Osteoblast (primary cell): ENCODE measurements around the gene DCLRE1A. TPM values are rescaled to one million over a fixed set of nuclear protein-coding genes. Genes with fewer than 3 reads are reported as not detected.
"Not testable (repeated sequence)": the region's sequence is repeated elsewhere in the genome, so short reads cannot be mapped to it uniquely, and the experiment has no call there.

Source experiments
- DNase-seq: peaks from one replicate; pipeline ENCODE4 v3.0.0; 2011; ENCODE audit warnings: low spot score, mixed read lengths; ENCODE audit not compliant: insufficient read length; ENCODE audit errors: missing footprints
- H2AFZ ChIP-seq: 2 replicates; pipeline ENCODE4 v1.6.0; 2011; ENCODE audit warnings: mild to moderate bottlenecking, low read length
- H3K27ac ChIP-seq: 2 replicates; pipeline ENCODE4 v1.5.1; 2011; ENCODE audit warnings: mild to moderate bottlenecking, low read depth, low read length, moderate library complexity
- H3K27me3 ChIP-seq: 2 replicates; pipeline ENCODE4 v1.6.0; 2012; ENCODE audit warnings: mild to moderate bottlenecking, control low read depth, inconsistent platforms, low read length, moderate library complexity; ENCODE audit not compliant: insufficient read depth
- H3K36me3 ChIP-seq: 2 replicates; pipeline ENCODE4 v1.5.1; 2011; ENCODE audit warnings: mild to moderate bottlenecking, low read length, control low read depth, moderate library complexity; ENCODE audit not compliant: insufficient read depth
- H3K4me1 ChIP-seq: 2 replicates; pipeline ENCODE4 v1.5.1; 2011; ENCODE audit warnings: mild to moderate bottlenecking, low read length, control low read depth, moderate library complexity; ENCODE audit not compliant: insufficient read depth
- H3K4me2 ChIP-seq: 2 replicates; pipeline ENCODE4 v1.6.0; 2011; ENCODE audit warnings: mild to moderate bottlenecking, low read length; ENCODE audit not compliant: insufficient read depth
- H3K4me3 ChIP-seq: fragments of 200-600 bp; sonication (generic); 3 replicates; pipeline ENCODE4 v1.5.1; 2012; ENCODE audit warnings: mild to moderate bottlenecking, low read length, inconsistent platforms; ENCODE audit not compliant: insufficient read depth
- H3K79me2 ChIP-seq: 2 replicates; pipeline ENCODE4 v1.6.0; 2012; ENCODE audit warnings: mild to moderate bottlenecking, low read length, control low read depth, inconsistent platforms; ENCODE audit not compliant: insufficient read depth
- H3K9me3 ChIP-seq: 2 replicates; pipeline ENCODE4 v1.5.1; 2011; ENCODE audit warnings: low read depth, low read length, control low read depth
- H4K20me1 ChIP-seq: 2 replicates; pipeline ENCODE4 v1.6.0; 2012; ENCODE audit warnings: mild to moderate bottlenecking, low read length, control low read depth; ENCODE audit not compliant: insufficient read depth
- total RNA-seq: library from RNA; depleted of rRNA; stranded (reverse); fragments of >200 nt; gene quantifications from 2 replicates; pipeline ENCODE4 v1.2.3, GENCODE V29; 2012
- TF ChIP-seq, protein P1 (sequence below): IDR thresholded peaks from 2 replicates; pipeline ENCODE4 v1.5.1; 2011; ENCODE audit warnings: mild to moderate bottlenecking, low read depth, low read length, moderate library complexity; ENCODE audit errors: extremely low read depth

DCLRE1A gene
- total RNA-seq, 1 donor, result 5.1 TPM

DNA sequence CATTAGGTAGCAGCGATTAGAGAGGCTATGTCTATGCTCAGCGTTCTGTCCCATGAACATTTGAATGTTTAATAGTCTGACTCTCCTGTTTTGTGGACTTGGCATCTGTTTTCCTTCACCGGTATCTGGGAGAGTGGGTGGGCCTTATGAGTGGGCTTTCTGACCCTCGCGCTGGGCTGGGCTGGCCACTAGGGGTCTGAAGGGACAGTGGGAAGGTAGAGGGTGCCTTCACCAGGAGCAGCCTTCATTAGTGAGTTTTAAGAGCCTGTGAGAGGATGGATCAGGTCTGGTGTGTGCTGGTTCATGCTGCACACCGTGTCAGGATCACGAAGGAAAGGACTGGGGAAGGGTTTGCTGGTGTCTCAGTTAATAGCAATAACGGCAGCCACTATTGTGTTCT, 33.4 kb downstream of the DCLRE1A start:
- no peaks in the 10 kb centered on the region for H3K27me3 ChIP-seq
- H4K20me1 ChIP-seq, result no peaks in the 10 kb centered on the region
- TF ChIP-seq, protein P1, sequence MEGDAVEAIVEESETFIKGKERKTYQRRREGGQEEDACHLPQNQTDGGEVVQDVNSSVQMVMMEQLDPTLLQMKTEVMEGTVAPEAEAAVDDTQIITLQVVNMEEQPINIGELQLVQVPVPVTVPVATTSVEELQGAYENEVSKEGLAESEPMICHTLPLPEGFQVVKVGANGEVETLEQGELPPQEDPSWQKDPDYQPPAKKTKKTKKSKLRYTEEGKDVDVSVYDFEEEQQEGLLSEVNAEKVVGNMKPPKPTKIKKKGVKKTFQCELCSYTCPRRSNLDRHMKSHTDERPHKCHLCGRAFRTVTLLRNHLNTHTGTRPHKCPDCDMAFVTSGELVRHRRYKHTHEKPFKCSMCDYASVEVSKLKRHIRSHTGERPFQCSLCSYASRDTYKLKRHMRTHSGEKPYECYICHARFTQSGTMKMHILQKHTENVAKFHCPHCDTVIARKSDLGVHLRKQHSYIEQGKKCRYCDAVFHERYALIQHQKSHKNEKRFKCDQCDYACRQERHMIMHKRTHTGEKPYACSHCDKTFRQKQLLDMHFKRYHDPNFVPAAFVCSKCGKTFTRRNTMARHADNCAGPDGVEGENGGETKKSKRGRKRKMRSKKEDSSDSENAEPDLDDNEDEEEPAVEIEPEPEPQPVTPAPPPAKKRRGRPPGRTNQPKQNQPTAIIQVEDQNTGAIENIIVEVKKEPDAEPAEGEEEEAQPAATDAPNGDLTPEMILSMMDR, result no peak
- no peaks in the 10 kb centered on the region for H3K79me2 ChIP-seq
- no peaks in the 10 kb centered on the region for H3K36me3 ChIP-seq
- no peak overlapping the region for H2AFZ ChIP-seq
- no peaks in the 10 kb centered on the region for H3K4me1 ChIP-seq
- no peak overlapping the region for H3K4me2 ChIP-seq
- H3K4me3 ChIP-seq, result no peak overlapping the region
- no peak overlapping the region for H3K27ac ChIP-seq
- H3K9me3 ChIP-seq, result no peaks in the 10 kb centered on the region
- no peak for DNase-seq

DNA sequence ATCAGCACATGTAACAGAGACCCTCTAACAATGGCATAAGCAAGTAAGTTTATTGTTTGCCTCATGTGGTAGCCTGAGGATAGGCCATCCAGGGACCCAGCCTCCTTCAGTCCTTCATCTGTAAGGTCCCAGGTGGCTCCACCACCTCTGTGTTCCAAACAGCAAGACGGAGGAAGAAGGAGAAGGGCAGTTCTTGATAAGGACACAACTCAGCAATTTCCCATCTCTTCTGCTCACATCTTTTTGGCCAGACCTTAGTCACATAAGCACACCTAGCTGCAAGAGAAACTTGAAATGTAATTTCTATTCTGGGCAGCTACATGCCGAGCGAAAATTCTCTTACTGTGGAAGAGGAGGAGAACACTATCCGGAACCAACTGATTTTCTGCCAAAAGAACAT, 33.9 kb downstream of the DCLRE1A start:
- H3K27ac ChIP-seq, result no peak overlapping the region
- H3K4me2 ChIP-seq, result no peak overlapping the region
- TF ChIP-seq, protein P1, result no peak
- no peaks in the 10 kb centered on the region for H3K4me1 ChIP-seq
- H3K4me3 ChIP-seq, result no peak overlapping the region
- DNase-seq, result no peak
- H3K27me3 ChIP-seq, result no peaks in the 10 kb centered on the region
- no peaks in the 10 kb centered on the region for H3K36me3 ChIP-seq
- no peaks in the 10 kb centered on the region for H4K20me1 ChIP-seq
- H3K9me3 ChIP-seq, result no peaks in the 10 kb centered on the region
- H3K79me2 ChIP-seq, result no peaks in the 10 kb centered on the region
- no peak overlapping the region for H2AFZ ChIP-seq

DNA sequence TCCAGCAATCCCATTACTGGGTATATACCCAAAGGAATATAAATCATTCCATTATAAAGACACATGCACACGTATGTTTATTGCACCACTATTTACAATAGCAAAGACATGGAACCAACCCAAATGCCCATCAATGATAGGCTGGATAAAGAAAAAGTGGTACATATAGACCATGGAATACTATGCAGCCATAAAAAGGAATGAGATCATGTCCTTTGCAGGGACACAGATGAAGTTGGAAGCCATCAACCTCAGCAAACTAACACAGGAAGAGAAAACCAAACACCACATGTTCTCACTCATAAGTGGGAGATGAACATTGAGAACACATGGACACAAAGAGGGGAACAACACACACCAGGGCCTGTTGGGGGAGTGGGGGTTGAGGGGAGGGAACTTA, 39.2 kb downstream of the DCLRE1A start:
- not testable (repeated sequence) for H3K36me3 ChIP-seq, H3K4me1 ChIP-seq, H3K4me3 ChIP-seq, DNase-seq, H3K4me2 ChIP-seq, H3K9me3 ChIP-seq, H2AFZ ChIP-seq, H3K27ac ChIP-seq, H4K20me1 ChIP-seq, H3K27me3 ChIP-seq, H3K79me2 ChIP-seq

DNA sequence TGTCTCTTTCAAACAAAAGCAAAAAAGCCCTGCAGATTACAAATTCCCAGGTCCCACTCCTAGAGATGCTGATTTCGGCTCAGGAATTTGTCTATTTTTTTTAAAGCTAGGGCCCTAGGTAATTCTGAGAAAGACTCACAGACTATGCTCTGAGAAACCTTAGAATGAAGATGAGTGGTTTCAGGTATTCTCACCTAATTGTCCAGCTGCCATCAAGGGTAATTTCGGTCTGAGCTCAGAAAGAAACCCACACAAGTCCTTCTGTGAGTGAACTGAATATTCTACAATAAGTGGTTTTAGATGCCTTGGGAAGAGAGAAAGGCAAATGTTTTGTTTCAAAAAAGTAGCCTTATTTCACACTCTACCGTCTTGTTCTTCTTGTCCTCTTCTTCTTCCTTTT, 45.7 kb downstream of the DCLRE1A start:
- Histone ChIP-seq H2AFZ (no peak overlapping the region), H4K20me1 (no peaks in the 10 kb centered on the region), H3K9me3 (no peaks in the 10 kb centered on the region), H3K4me3 (no peak overlapping the region), H3K27me3 (peaks cover 10% of the 10 kb centered on the region), H3K36me3 (no peaks in the 10 kb centered on the region), H3K4me2 (no peak overlapping the region), H3K27ac (no peak overlapping the region), H3K79me2 (no peaks in the 10 kb centered on the region), H3K4me1 (no peaks in the 10 kb centered on the region)
- DNase-seq, result no peak
- TF ChIP-seq, protein P1, result no peak

DNA sequence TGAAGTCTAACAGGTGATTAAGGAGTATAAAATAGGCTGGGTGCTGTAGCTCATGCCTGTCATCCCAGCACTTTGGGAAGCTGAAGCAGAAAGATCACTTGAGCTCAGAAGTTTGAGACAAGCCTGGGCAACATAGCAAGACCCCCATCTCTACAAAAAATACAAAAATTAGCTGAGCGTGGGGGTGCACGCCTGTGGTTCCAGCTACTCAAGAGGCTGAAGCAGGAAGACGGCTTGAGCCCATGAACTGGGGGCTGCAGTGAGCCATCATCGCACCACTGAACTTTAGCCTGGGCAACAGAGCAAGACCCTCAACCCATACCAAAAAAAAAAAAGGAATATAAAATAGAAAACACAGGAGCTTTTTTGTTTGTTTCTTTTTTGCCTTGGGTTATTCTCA, 47.4 kb downstream of the DCLRE1A start:
- no peak for DNase-seq
- H3K27me3 ChIP-seq, result peaks cover 18% of the 10 kb centered on the region
- H3K9me3 ChIP-seq, result no peaks in the 10 kb centered on the region

More for the DNA sequence above, 47.4 kb downstream of the DCLRE1A start:
- Histone ChIP-seq H3K4me3 (no peak overlapping the region), H3K36me3 (no peaks in the 10 kb centered on the region), H3K4me2 (no peak overlapping the region), H4K20me1 (no peaks in the 10 kb centered on the region), H3K79me2 (no peaks in the 10 kb centered on the region), H3K27ac (no peak overlapping the region), H3K4me1 (no peaks in the 10 kb centered on the region), H2AFZ (no peak overlapping the region)
- TF ChIP-seq, protein P1, result no peak
